Stimulated activated naive CD8-positive, alpha-beta T cell treated with anti-CD3 and anti-CD28 coated beads, Interleukin-15, Interleukin-2, amounts not matched to agents 100 ng/mL and 50 ng/mL, for 24 hours (primary cell): Measurements from ENCODE around the gene BTBD10.

Experiments used
- H3K27ac Mint-ChIP-seq: one replicate; pipeline ENCODE4 v1.8.0; 2021; ENCODE audit warnings: mild to moderate bottlenecking, mixed read lengths
- H3K27me3 Mint-ChIP-seq: one replicate; pipeline ENCODE4 v1.8.0; 2021; ENCODE audit warnings: mixed read lengths
- H3K36me3 Mint-ChIP-seq: one replicate; pipeline ENCODE4 v1.8.0; 2021; ENCODE audit warnings: low read depth, mixed read lengths
- H3K4me1 Mint-ChIP-seq: one replicate; pipeline ENCODE4 v1.8.0; 2021; ENCODE audit warnings: low read depth, mixed read lengths
- H3K4me3 Mint-ChIP-seq: one replicate; pipeline ENCODE4 v1.8.0; 2021; ENCODE audit warnings: mild to moderate bottlenecking, mixed read lengths
- H3K9me3 Mint-ChIP-seq: one replicate; pipeline ENCODE4 v1.8.0; 2021; ENCODE audit warnings: mixed read lengths

BTBD10 gene

GRCh38 chr11:13344818-13345217, 118.2 kb downstream of the BTBD10 start:
- Mint-ChIP-seq H3K27me3 (no peaks in the 10 kb centered on the region), H3K36me3 (peaks cover 11% of the 10 kb centered on the region), H3K4me1 (peaks cover 45% of the 10 kb centered on the region), H3K4me3 (no peak overlapping the region), H3K9me3 (no peaks in the 10 kb centered on the region), H3K27ac (no peak overlapping the region)

DNA sequence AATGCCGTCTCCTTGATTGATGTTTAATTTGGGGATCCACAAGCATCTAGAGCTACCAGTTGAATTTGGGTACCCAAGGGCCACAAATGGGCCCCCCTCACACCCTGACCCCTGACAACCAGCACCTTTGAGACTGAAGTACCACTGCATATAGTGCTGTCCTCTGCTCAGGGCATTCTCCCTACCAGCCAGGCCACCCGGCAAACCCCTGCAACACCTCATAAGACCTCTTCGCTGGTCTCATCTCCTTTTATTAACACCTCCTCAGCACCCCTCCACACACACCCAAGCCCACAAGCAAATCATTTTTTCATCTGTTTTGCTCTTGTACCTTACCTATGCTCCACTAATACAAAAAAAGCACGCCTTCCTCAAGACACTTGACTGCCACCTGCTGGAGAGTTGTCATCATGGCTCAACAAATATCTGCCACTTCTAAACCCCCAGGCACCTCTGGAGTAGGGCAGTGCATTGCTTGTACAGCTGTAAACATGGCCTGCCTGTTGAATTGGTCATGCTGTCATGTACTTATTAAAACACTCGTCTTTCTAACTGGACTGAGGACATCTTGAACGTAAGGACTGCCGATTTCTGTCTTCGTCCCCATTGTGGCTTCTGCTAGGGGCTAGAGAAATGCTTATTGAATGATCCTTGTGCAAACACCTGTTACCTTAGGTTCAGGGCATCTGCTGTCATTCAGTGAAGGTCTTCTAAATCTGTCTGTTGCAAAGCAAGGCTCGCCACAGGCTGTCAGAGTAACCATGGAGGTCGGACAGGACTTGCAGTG, 118.9 kb downstream of the BTBD10 start:
- Mint-ChIP-seq H3K27me3 (no peaks in the 10 kb centered on the region), H3K4me3 (no peak overlapping the region), H3K9me3 (no peaks in the 10 kb centered on the region), H3K36me3 (peaks cover 6% of the 10 kb centered on the region), H3K4me1 (peaks cover 48% of the 10 kb centered on the region), H3K27ac (peak overlapping the region; percentile 12)

DNA sequence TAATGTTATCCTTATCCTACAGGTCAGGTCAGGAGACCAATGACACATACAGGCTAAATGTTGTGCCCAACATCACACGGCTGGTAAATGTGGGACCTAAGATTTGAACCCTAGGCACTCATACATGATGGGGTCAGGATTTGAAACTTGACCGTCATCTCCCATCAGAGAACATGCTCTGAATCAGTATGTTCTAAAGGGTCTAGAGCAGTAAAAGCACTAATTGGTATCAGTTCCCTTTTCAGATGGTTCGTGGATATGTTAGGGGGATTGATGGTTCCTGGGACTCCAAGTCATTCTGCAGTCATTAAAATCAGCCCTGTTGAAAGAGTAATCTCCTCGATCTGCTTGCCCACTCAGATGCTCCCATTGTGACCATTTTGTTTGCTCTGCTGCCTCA, 120.0 kb downstream of the BTBD10 start:
- no peak overlapping the region for H3K4me3 Mint-ChIP-seq
- H3K27ac Mint-ChIP-seq, result no peak overlapping the region
- peaks cover 48% of the 10 kb centered on the region for H3K4me1 Mint-ChIP-seq

GRCh38 chr11:13341026-13341425, 122.0 kb downstream of the BTBD10 start:
- no peak overlapping the region for H3K4me3 Mint-ChIP-seq

More for the DNA sequence above, 120.0 kb downstream of the BTBD10 start:
- H3K36me3 Mint-ChIP-seq, result peaks cover 6% of the 10 kb centered on the region
- H3K9me3 Mint-ChIP-seq, result no peaks in the 10 kb centered on the region
- H3K27me3 Mint-ChIP-seq, result no peaks in the 10 kb centered on the region

DNA sequence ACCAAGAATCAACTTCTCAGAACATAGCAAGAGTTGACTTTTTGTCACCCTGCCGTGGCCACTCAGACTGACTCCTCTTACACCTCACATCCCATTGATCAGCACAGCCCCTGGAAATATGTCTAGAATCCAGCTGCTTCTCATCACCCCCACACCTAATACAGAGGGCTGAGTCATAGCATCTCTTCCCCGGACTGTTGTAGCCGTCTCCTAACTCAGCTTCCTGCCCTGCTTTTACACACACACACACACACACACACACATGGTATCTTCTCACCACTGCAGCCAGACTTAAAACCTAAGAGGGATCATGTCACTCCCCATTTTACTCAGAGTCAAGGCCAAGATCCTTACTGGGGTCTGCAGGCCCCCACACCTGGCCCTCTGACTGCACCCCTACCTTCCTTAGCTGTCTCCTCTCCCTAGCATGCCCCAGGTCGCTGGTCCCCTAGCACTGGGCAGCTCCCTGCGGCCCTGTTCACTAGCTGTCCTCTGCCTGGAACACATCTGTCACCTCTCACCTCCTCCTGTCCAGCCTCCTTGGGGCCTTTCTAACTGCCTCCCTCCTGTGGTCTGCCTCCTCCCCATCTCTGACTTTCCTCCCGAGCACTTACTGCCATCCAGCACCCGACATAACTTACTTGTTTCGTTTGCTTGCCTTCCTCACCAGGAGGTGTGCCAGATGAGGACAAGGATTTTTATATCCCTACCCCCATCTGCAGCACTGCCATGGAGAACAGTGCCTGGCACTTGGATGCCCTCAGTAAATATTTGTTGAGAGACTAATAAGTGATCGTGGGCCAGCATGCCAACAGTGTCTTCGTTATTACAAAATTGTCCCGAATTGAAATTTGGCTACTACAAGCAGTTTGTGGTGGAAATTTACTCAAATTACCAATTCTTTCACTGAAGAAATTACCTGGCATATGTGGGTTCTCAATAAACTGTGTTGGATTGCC, 123.5 kb downstream of the BTBD10 start:
- H3K27me3 Mint-ChIP-seq, result no peaks in the 10 kb centered on the region
- H3K4me1 Mint-ChIP-seq, result peaks cover 69% of the 10 kb centered on the region
- no peaks in the 10 kb centered on the region for H3K9me3 Mint-ChIP-seq
- H3K4me3 Mint-ChIP-seq, result peak overlapping the region; percentile 31
- H3K27ac Mint-ChIP-seq, result peak overlapping the region; percentile 84
- H3K36me3 Mint-ChIP-seq, result peaks cover 6% of the 10 kb centered on the region

More at GRCh38 chr11:13341026-13341425, 122.0 kb downstream of the BTBD10 start:
- H3K27ac Mint-ChIP-seq, result no peak overlapping the region
- H3K9me3 Mint-ChIP-seq, result no peaks in the 10 kb centered on the region
- H3K36me3 Mint-ChIP-seq, result peaks cover 6% of the 10 kb centered on the region
- H3K27me3 Mint-ChIP-seq, result no peaks in the 10 kb centered on the region
- peaks cover 57% of the 10 kb centered on the region for H3K4me1 Mint-ChIP-seq

DNA sequence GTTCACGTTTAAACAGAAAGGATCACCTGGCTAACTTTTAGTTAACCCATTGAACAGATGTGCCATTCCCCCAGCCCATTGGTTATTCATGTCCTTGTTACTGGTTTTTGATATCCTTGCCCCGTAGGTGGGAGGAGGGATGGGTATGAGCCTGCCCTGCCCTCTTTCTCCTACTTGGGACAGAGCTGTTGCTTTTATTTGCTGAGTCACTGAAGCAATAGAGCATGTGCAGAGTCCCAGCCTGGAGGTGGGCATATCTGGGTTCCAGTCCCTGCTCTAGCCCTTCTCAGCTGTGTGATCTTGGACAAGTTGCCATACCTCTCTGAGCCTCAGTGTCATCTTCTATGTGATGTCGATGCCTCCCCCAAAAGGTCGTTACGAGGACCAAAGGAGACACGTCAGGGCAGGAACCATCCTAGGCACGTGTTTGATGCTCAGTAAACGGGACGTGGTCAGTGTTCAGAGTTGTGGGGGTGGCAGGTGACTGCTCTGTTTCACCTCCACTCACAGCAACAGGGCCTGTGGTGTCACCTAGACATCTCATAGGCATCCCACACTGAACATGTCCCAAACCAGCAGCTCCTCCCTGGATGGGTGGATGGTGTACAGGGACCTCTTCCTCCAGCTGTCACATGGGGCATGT, 124.5 kb downstream of the BTBD10 start:
- Mint-ChIP-seq H3K36me3 (peaks cover 9% of the 10 kb centered on the region), H3K4me1 (peaks cover 73% of the 10 kb centered on the region), H3K4me3 (peak overlapping the region; percentile 75)

GRCh38 chr11:13338019-13338426, 125.0 kb downstream of the BTBD10 start:
- no peaks in the 10 kb centered on the region for H3K27me3 Mint-ChIP-seq
- H3K36me3 Mint-ChIP-seq, result peaks cover 9% of the 10 kb centered on the region

More for the DNA sequence above, 124.5 kb downstream of the BTBD10 start:
- peak overlapping the region; percentile 84 for H3K27ac Mint-ChIP-seq
- H3K27me3 Mint-ChIP-seq, result no peaks in the 10 kb centered on the region
- H3K9me3 Mint-ChIP-seq, result no peaks in the 10 kb centered on the region

More at GRCh38 chr11:13338019-13338426, 125.0 kb downstream of the BTBD10 start:
- peak overlapping the region; percentile 84 for H3K27ac Mint-ChIP-seq
- no peaks in the 10 kb centered on the region for H3K9me3 Mint-ChIP-seq
- H3K4me1 Mint-ChIP-seq, result peaks cover 78% of the 10 kb centered on the region
- H3K4me3 Mint-ChIP-seq, result peak overlapping the region; percentile 75
